ENCODE results near the gene RIMS3. TPM values are rescaled to one million over a fixed set of nuclear protein-coding genes. Genes with fewer than 3 reads are reported as not detected.
A peak's percentile ranks its signal among the peaks of the same experiment; 100 is the strongest.

The RIMS3 gene
- total RNA-seq (1 to 10 TPM in 3 of 10 donors, under 1 TPM in 7; 0.34 to 2.0 (median 0.79) TPM), polyA plus RNA-seq (under 1 TPM; 0.14 to 0.22 TPM)
- long read RNA-seq, donor 1, partial matches to known transcripts, result 0 of 1 reads
- long read RNA-seq, donor 1, other reads (novel, unspliced or antisense), result 1 of 1 reads
- long read RNA-seq, donor 2, partial matches to known transcripts, result 0 of 1 reads
- long read RNA-seq, donor 2, other reads (novel, unspliced or antisense), result 1 of 1 reads
- long read RNA-seq, donor 3, partial matches to known transcripts, result 0 of 3 reads
- long read RNA-seq, donor 3, other reads (novel, unspliced or antisense), result 3 of 3 reads

GRCh38 chr1:40665335-40666171 is at the start of gene RIMS3:
Gene RIMS3, minus strand, starts transcription at chr1:40665682. Its CDS starts 23,757 bp downstream, at chr1:40641925.
- Histone ChIP-seq H3K27ac (peak within 1 kb of the TSS in 2 of 10 donors; percentile 39 to 68), H3K4me1 (peaks cover 0 to 16% (median 13%) of the 10 kb centered on the region in 9 donors), H3K27me3 (no peaks in the 10 kb centered on the region), H3K9me3 (no peaks in the 10 kb centered on the region), H3K36me3 (no peaks in the 10 kb centered on the region), H3K4me3 (peak within 1 kb of the TSS; percentile 32 to 70 (median 60))
- intact Hi-C loops (cut with DNase I), result loop anchor here in 5 of 10 donors (5.0 to 10.0 kb wide), 3 partner anchors 33 to 53 kb away; no protein-coding TSS in a partner anchor
- DNase-seq (peak; percentile 62 to 85), ATAC-seq (peak; percentile 89 to 96 (median 92))
- WGBS, 2 donors, result 2% methylated on average over 51 to 59 of the region's 59 CpGs
- TF ChIP-seq CTCF (IDR thresholded peaks at IDR 0.05), result peak in 1 of 9 donors; percentile 6

- no peak for TF ChIP-seq CTCF (IDR thresholded peaks at IDR 0.05)
- Histone ChIP-seq H3K4me3 (peak overlapping the region in 4 of 10 donors; percentile 5 to 67 (median 6)), H3K27ac (peak overlapping the region in 9 of 10 donors; percentile 1 to 91 (median 88)), H3K4me1 (peaks cover 0 to 96% (median 86%) of the 10 kb centered on the region in 9 donors), H3K27me3 (no peaks in the 10 kb centered on the region), H3K9me3 (no peaks in the 10 kb centered on the region), H3K36me3 (peaks cover 0 to 16% (median 0%) of the 10 kb centered on the region in 9 donors)
- ATAC-seq (peak in 5 of 8 donors; percentile 10 to 55 (median 24)), DNase-seq (peak in 1 of 2 donors; percentile 61)
- intact Hi-C loops (cut with DNase I), result loop anchor here in 1 of 10 donors (5.0 kb wide), 1 partner anchor 44 kb away; no protein-coding TSS in a partner anchor
Measured at GRCh38 chr1:40712997-40713396, 47.5 kb upstream of the RIMS3 start.

GRCh38 chr1:40712405-40712944 is 47.0 kb upstream of the RIMS3 start:
- H3K4me3 ChIP-seq, result peak overlapping the region in 6 of 10 donors; percentile 51 to 67 (median 66)
- no peak for TF ChIP-seq CTCF (IDR thresholded peaks at IDR 0.05)
- ATAC-seq (no peak), DNase-seq (no peak)
- H3K27me3 ChIP-seq, result no peaks in the 10 kb centered on the region
- H3K9me3 ChIP-seq, result no peaks in the 10 kb centered on the region
- peaks cover 0 to 93% (median 81%) of the 10 kb centered on the region in 9 donors for H3K4me1 ChIP-seq
- peak overlapping the region in 9 of 10 donors; percentile 1 to 91 (median 88) for H3K27ac ChIP-seq
- peaks cover 0 to 16% (median 0%) of the 10 kb centered on the region in 9 donors for H3K36me3 ChIP-seq
- intact Hi-C loops (cut with DNase I), result loop anchor here in 1 of 10 donors (5.0 kb wide), 1 partner anchor 45 kb away; no protein-coding TSS in a partner anchor
- WGBS, 2 donors, result 40 to 67% methylated on average over 5 of the region's 5 CpGs
